H1 (cell line): ENCODE data around the gene CTAGE15. TPM values are rescaled to one million over a fixed set of nuclear protein-coding genes. Genes with fewer than 3 reads are reported as not detected.
"Not testable (repeated sequence)": the region's sequence is repeated elsewhere in the genome, so short reads cannot be mapped to it uniquely, and the experiment has no call there.

ENCODE experiments used
- CTCF ChIA-PET: fragments of 300-600 bp; sonication (Branson Sonifier 250); formaldehyde crosslinking; loops from one replicate; lab custom pipeline; 2021; ENCODE audit not compliant: partially characterized antibody; lab: Charles Lee
- POLR2A ChIA-PET: fragments of 300-600 bp; sonication (Branson Sonifier 250); formaldehyde crosslinking; loops from one replicate; lab custom pipeline; 2021; ENCODE audit warnings: inconsistent platforms; ENCODE audit not compliant: partially characterized antibody; lab: Charles Lee
- DNase-seq, 2 experiments: peaks; one replicate each; pipeline versions ENCODE4 v3.0.0 to v3.0.0-alpha.2; 2010 to 2022; ENCODE audit warnings: low spot score in 2 of 2, low read depth in 1 of 2, mixed read lengths in 1 of 2
- FAIRE-seq: peaks from 2 replicates; lab custom pipeline; 2011; peaks lifted over from hg19 to GRCh38; lab: Jason Lieb, UNC
- H2AFZ ChIP-seq: 2 replicates; pipeline ENCODE4 v1.8.1; 2012; ENCODE audit warnings: low read length, inconsistent platforms
- H2AK5ac ChIP-seq: 2 replicates; pipeline ENCODE4 v1.6.1; 2013; ENCODE audit warnings: low read depth, low read length
- H2BK120ac ChIP-seq: replicated peaks from 2 replicates; pipeline ENCODE3; 2013; ENCODE audit warnings: low read depth, low read length, inconsistent platforms
- H2BK12ac ChIP-seq: 2 replicates; pipeline ENCODE4 v1.6.1; 2013; ENCODE audit warnings: low read depth, low read length
- H2BK15ac ChIP-seq: 2 replicates; pipeline ENCODE4 v1.6.1; 2013; ENCODE audit warnings: low read length
- H2BK20ac ChIP-seq: 2 replicates; pipeline ENCODE4 v1.6.1; 2013; ENCODE audit warnings: low read length
- H2BK5ac ChIP-seq: 2 replicates; pipeline ENCODE4 v1.6.1; 2013; ENCODE audit warnings: low read depth, low read length
- H3K14ac ChIP-seq: 2 replicates; pipeline ENCODE4 v1.6.1; 2013; ENCODE audit warnings: inconsistent platforms; ENCODE audit not compliant: insufficient read length
- H3K18ac ChIP-seq: 2 replicates; pipeline ENCODE4 v1.6.1; 2013; ENCODE audit warnings: low read length; ENCODE audit errors: extremely low read depth
- H3K23ac ChIP-seq: 2 replicates; pipeline ENCODE4 v1.6.1; 2013; ENCODE audit warnings: inconsistent platforms; ENCODE audit not compliant: insufficient read length
- H3K23me2 ChIP-seq: 2 replicates; pipeline ENCODE4 v1.6.1; 2013; ENCODE audit warnings: low read depth, low read length
- H3K27ac ChIP-seq: 2 replicates; pipeline ENCODE4 v1.6.1; 2011; ENCODE audit warnings: low read depth, low read length, inconsistent platforms
- H3K27me3 ChIP-seq, 4 experiments: replicated peaks in 1 of 4; 1 replicate in 1 of 4; 2 replicates in 3 of 4; pipeline versions ENCODE4 v1.6.1 to v1.8.1; 2011 to 2013; ENCODE audit warnings: low read length in 3 of 4, mild to moderate bottlenecking in 3 of 4, inconsistent platforms in 2 of 4, mixed read lengths in 2 of 4, moderate library complexity in 1 of 4; ENCODE audit not compliant: control insufficient read depth in 3 of 4, insufficient read depth in 3 of 4; ENCODE audit errors: extremely low read depth in 1 of 4
- H3K36me3 ChIP-seq, 4 experiments: 2 replicates each; pipeline versions ENCODE4 v1.6.1 to v1.8.1; 2011 to 2013; ENCODE audit warnings: mild to moderate bottlenecking in 4 of 4, low read length in 3 of 4, moderate library complexity in 2 of 4, control low read depth in 1 of 4, inconsistent platforms in 1 of 4; ENCODE audit not compliant: insufficient read depth in 4 of 4, control insufficient read depth in 2 of 4
- H3K4ac ChIP-seq: replicated peaks from 2 replicates; pipeline ENCODE3; 2013; ENCODE audit warnings: low read length, low read depth, mixed read lengths, inconsistent platforms; ENCODE audit not compliant: insufficient read length
- H3K4me1 ChIP-seq, 4 experiments: replicated peaks in 1 of 4; 1 replicate in 1 of 4; 2 replicates in 3 of 4; pipeline versions ENCODE4 v1.6.1 to v1.8.1; 2011 to 2013; ENCODE audit warnings: low read length in 3 of 4, inconsistent platforms in 2 of 4, mixed read lengths in 1 of 4; ENCODE audit not compliant: insufficient read depth in 4 of 4, control insufficient read depth in 3 of 4
- H3K4me2 ChIP-seq, 2 experiments: 2 replicates each; pipeline versions ENCODE4 v1.6.1 to v1.8.1; 2011 to 2013; ENCODE audit warnings: low read depth in 2 of 2, low read length in 2 of 2, control low read depth in 1 of 2, inconsistent platforms in 1 of 2, mild to moderate bottlenecking in 1 of 2; ENCODE audit not compliant: insufficient read depth in 1 of 2
- H3K4me3 ChIP-seq, 4 experiments: fragments of 200-600, 300-600 bp in 1 of 4; sonication (generic), shearing (Covaris generic), sonication (Bioruptor Twin) in 1 of 4; 2 replicates each; pipeline versions ENCODE4 v1.5.1 to v1.8.1; 2011 to 2016; ENCODE audit warnings: low read length in 4 of 4, low read depth in 3 of 4, control low read depth in 2 of 4, inconsistent platforms in 2 of 4, mild to moderate bottlenecking in 2 of 4, mixed read lengths in 1 of 4, moderate library complexity in 1 of 4; ENCODE audit not compliant: insufficient read depth in 2 of 4; ENCODE audit errors: extremely low read depth in 1 of 4
- H3K56ac ChIP-seq: replicated peaks from 2 replicates; pipeline ENCODE3; 2013; ENCODE audit warnings: low read depth, mild to moderate bottlenecking, mixed read lengths, low read length, inconsistent platforms; ENCODE audit not compliant: insufficient read length
- H3K79me1 ChIP-seq: 2 replicates; pipeline ENCODE4 v1.6.1; 2013; ENCODE audit warnings: low read depth, low read length, control low read depth
- H3K79me2 ChIP-seq, 2 experiments: 2 replicates each; pipeline versions ENCODE4 v1.6.1 to v1.8.1; 2012 to 2013; ENCODE audit warnings: low read length in 2 of 2, mild to moderate bottlenecking in 2 of 2, inconsistent platforms in 1 of 2; ENCODE audit not compliant: insufficient read depth in 2 of 2, control insufficient read depth in 1 of 2
- H3K9ac ChIP-seq, 4 experiments: replicated peaks in 1 of 4; 1 replicate in 1 of 4; 2 replicates in 3 of 4; pipeline versions ENCODE4 v1.6.1 to v1.8.1; 2011 to 2013; ENCODE audit warnings: low read depth in 3 of 4, low read length in 3 of 4, control low read depth in 2 of 4, mild to moderate bottlenecking in 2 of 4, moderate library complexity in 2 of 4, inconsistent platforms in 1 of 4; ENCODE audit errors: extremely low read depth in 1 of 4
- H3K9me3 ChIP-seq, 2 experiments: 2 replicates each; pipeline versions ENCODE4 v1.6.1 to v1.8.1; 2012 to 2013; ENCODE audit warnings: mild to moderate bottlenecking in 2 of 2, moderate library complexity in 2 of 2, control low read depth in 1 of 2, inconsistent platforms in 1 of 2, low read depth in 1 of 2, low read length in 1 of 2, mixed read lengths in 1 of 2; ENCODE audit not compliant: insufficient read depth in 2 of 2
- H4K20me1 ChIP-seq, 2 experiments: replicated peaks in 1 of 2; 2 replicates each; pipeline versions ENCODE3 to v1.8.1; 2011 to 2013; ENCODE audit warnings: inconsistent platforms in 2 of 2, low read length in 2 of 2, mild to moderate bottlenecking in 1 of 2; ENCODE audit not compliant: insufficient read depth in 2 of 2, control insufficient read depth in 1 of 2
- H4K5ac ChIP-seq: 2 replicates; pipeline ENCODE4 v1.6.1; 2013; ENCODE audit warnings: low read length, low read depth, mixed read lengths, inconsistent platforms; ENCODE audit not compliant: insufficient read length
- H4K8ac ChIP-seq: 2 replicates; pipeline ENCODE4 v1.8.0; 2013; ENCODE audit warnings: mild to moderate bottlenecking, moderate library complexity, low read length, inconsistent platforms; ENCODE audit not compliant: insufficient read depth; ENCODE audit errors: extremely low read depth
- H4K91ac ChIP-seq: replicated peaks from 2 replicates; pipeline ENCODE3; 2013; ENCODE audit warnings: low read length, mixed read lengths, inconsistent platforms; ENCODE audit not compliant: insufficient read length
- WGBS, 2 experiments: shearing (Covaris generic) in 1 of 2; methylation state at CpG; one replicate each; pipeline versions ENCODE4 v1.1.6 to v1.1.7; 2013 to 2015; ENCODE audit warnings: low lambda C conversion rate in 2 of 2, mixed read lengths in 2 of 2, inconsistent platforms in 1 of 2, low coverage in 1 of 2, missing lambda C conversion rate in 1 of 2; ENCODE audit not compliant: insufficient replicate concordance in 2 of 2, insufficient coverage in 1 of 2, insufficient read length in 1 of 2; ENCODE audit errors: extremely low coverage in 1 of 2, missing lambda C conversion rate in 1 of 2; 5-methylcytosine and 5-hydroxymethylcytosine counted together
- long read RNA-seq, 2 experiments: library from RNA in 1 of 2; library from capped mRNA in 1 of 2; stranded (forward); transcript quantifications; one replicate each; pipeline ENCODE4 v2.0.0, GENCODE V29; 2021; ENCODE audit warnings: inconsistent platforms in 1 of 2
- polyA minus RNA-seq, 3 experiments: library from RNA; depleted of rRNA, polyadenylated mRNA; stranded (reverse); fragments of >200 nt; gene quantifications; 1 replicate in 2 of 3; 2 replicates in 1 of 3; pipeline ENCODE4 v1.2.3, GENCODE V29; 2011
- polyA plus RNA-seq, 7 experiments: library from polyadenylated mRNA; depleted of rRNA in 3 of 7; stranded (reverse) in 5 of 7; unstranded in 2 of 7; fragments of >200 nt in 5 of 7; fragments of 200-250 nt in 2 of 7; gene quantifications; 1 replicate in 5 of 7; 2 replicates in 1 of 7; 4 replicates in 1 of 7; pipeline versions ENCODE4 v1.2.1 to v1.2.3, GENCODE V29; 2011 to 2013; ENCODE audit warnings: missing spikeins in 2 of 7, mixed read lengths in 2 of 7
- total RNA-seq: library from RNA; stranded (reverse); fragmentation: NEBNext Ultra II Directional; extraction: Animal tissue kit (Norgen Biotek cat#: 25700); gene quantifications from 2 replicates; pipeline ENCODE4 v1.2.1, GENCODE V29; 2021

CTAGE15 gene
- total RNA-seq (0.61 and 0.86 TPM in 2 replicates), polyA plus RNA-seq (2011; rRNA removed) (0.06 TPM in 1 of 2 replicates, not detected in the other), polyA minus RNA-seq (2011; rRNA and poly(A)+ RNA removed) (not detected in 2 replicates)
- polyA plus RNA-seq (2011; cell fraction: cytosol; rRNA removed): 0.10 TPM
- not detected for polyA plus RNA-seq (2011; cell fraction: nucleus; rRNA removed)
- polyA plus RNA-seq (2012, experiment 1 of 2): 0.13 to 1.0 TPM (median 0.23 TPM) in 4 replicates
- not detected for polyA plus RNA-seq (2012, experiment 2 of 2)
- polyA plus RNA-seq (2013, experiment 1 of 2): 0.69 TPM
- 0.66 TPM for polyA plus RNA-seq (2013, experiment 2 of 2)
- not detected for polyA minus RNA-seq (2011; cell fraction: cytosol; rRNA and poly(A)+ RNA removed)
- polyA minus RNA-seq (2011; cell fraction: nucleus; rRNA and poly(A)+ RNA removed): not detected
- long read RNA-seq, experiment 1: 0 reads
- long read RNA-seq, experiment 2: 0 reads

- H4K5ac ChIP-seq, H4K91ac ChIP-seq, H3K4me2 ChIP-seq, H3K23ac ChIP-seq, H3K9ac ChIP-seq, H3K27ac ChIP-seq, CTCF ChIA-PET, H3K23me2 ChIP-seq, H3K4me1 ChIP-seq, H3K27me3 ChIP-seq, H2BK12ac ChIP-seq, H2AFZ ChIP-seq, H3K4ac ChIP-seq, H4K8ac ChIP-seq, H3K36me3 ChIP-seq, H4K20me1 ChIP-seq, H3K4me3 ChIP-seq, H3K9me3 ChIP-seq, H3K79me1 ChIP-seq, H2BK120ac ChIP-seq, H2BK20ac ChIP-seq, DNase-seq, H3K79me2 ChIP-seq, H3K56ac ChIP-seq, H2BK15ac ChIP-seq, FAIRE-seq, H2BK5ac ChIP-seq, H3K14ac ChIP-seq, POLR2A ChIA-PET, H3K18ac ChIP-seq, H2AK5ac ChIP-seq: not testable (repeated sequence)
- WGBS, 2 experiments: 95% methylated on average over 5 of the region's 20 CpGs; no CpG with 5 or more reads in 1 of the 2 experiments
Observed at GRCh38 chr7:143571501-143571900, at the start of gene CTAGE15. Gene CTAGE15, plus strand, starts transcription at chr7:143571801. Its CDS starts 17 bp downstream, at chr7:143571818.
